ENCODE data around the gene SORL1. TPM values are rescaled to one million over a fixed set of nuclear protein-coding genes. Genes with fewer than 3 reads are reported as not detected.

Gene SORL1
- total RNA-seq, 6 experiments from 2014 or later, result 0.19 to 0.48 (median 0.36) TPM

DNA sequence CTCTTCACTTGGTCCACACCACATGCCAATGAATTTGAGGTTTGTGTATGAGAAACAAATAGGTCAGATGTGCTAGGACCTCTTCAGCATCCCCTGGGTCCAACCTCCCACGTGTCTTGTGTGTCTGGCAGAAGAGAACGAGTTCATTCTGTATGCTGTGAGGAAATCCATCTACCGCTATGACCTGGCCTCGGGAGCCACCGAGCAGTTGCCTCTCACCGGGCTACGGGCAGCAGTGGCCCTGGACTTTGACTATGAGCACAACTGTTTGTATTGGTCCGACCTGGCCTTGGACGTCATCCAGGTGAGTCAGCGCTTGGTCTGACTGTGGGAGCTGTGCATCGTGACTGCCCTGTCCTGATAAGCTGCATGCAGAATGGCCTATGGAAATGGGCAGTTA is 101.7 kb downstream of the SORL1 start:
- no peak for DNase-seq
- Mint-ChIP-seq H3K36me3 (ENCODE audit: low read depth) (no peaks in the 10 kb centered on the region), H3K27me3 (ENCODE audit: insufficient read depth) (peaks cover 41% of the 10 kb centered on the region), H3K27ac (no peak overlapping the region), H3K4me1 (ENCODE audit: low read depth) (peaks cover 4% of the 10 kb centered on the region; the same call in 1 of the 2 replicates), H3K9me3 (no peaks in the 10 kb centered on the region), H3K4me3 (no peak overlapping the region)
- no peak for TF ChIP-seq CTCF (IDR thresholded peaks at IDR 0.05)

DNA sequence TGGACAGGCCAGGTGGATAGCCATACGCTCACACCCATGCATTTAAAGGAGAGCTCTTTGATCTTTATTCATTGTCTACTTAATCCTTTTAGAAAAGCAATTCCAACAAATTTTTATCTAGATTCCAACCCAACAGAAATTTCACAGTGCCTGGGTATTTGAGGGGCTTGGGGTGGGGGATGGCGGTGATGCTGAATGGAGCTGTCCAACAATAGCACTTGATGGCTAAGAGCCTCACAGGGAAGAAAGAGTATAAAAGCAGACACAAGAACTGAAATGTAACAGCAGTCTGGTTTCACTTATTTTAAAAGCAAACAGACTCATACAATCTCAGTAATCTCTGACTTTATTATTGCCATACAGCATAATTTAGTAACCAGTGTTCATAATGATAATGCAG is 102.4 kb downstream of the SORL1 start:
- H3K9me3 Mint-ChIP-seq, result no peaks in the 10 kb centered on the region
- H3K36me3 Mint-ChIP-seq (ENCODE audit: low read depth), result no peaks in the 10 kb centered on the region
- H3K4me3 Mint-ChIP-seq, result no peak overlapping the region
- no peak for TF ChIP-seq CTCF (IDR thresholded peaks at IDR 0.05)
- DNase-seq, result no peak
- H3K27me3 Mint-ChIP-seq (ENCODE audit: insufficient read depth), result peaks cover 42% of the 10 kb centered on the region
- no peak overlapping the region for H3K27ac Mint-ChIP-seq
- peaks cover 4% of the 10 kb centered on the region; the same call in 1 of the 2 replicates for H3K4me1 Mint-ChIP-seq (ENCODE audit: low read depth)

DNA sequence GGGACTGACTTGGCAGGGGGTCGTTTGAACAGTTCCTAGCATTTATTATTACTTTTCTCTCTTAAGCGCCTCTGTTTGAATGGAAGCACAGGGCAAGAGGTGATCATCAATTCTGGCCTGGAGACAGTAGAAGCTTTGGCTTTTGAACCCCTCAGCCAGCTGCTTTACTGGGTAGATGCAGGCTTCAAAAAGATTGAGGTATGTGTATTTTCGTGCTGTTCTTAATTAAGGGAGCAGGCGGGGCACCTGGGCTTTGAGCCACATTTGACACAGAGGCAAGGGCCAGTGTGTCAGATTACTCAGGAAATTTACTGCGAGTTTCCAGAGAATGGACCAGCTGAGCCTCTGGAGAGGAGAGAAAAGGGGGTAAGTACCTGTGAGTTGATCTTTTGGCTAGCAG is 103.0 kb downstream of the SORL1 start:
- peaks cover 3% of the 10 kb centered on the region; the same call in 1 of the 2 replicates for H3K4me1 Mint-ChIP-seq (ENCODE audit: low read depth)
- peaks cover 46% of the 10 kb centered on the region for H3K27me3 Mint-ChIP-seq (ENCODE audit: insufficient read depth)
- no peaks in the 10 kb centered on the region for H3K9me3 Mint-ChIP-seq
- no peaks in the 10 kb centered on the region for H3K36me3 Mint-ChIP-seq (ENCODE audit: low read depth)
- no peak for TF ChIP-seq CTCF (IDR thresholded peaks at IDR 0.05)
- no peak overlapping the region for H3K4me3 Mint-ChIP-seq
- DNase-seq, result no peak
- H3K27ac Mint-ChIP-seq, result no peak overlapping the region

GRCh38 chr11:121556937-121557336 is 104.8 kb downstream of the SORL1 start:
- Mint-ChIP-seq H3K9me3 (no peaks in the 10 kb centered on the region), H3K4me1 (ENCODE audit: low read depth) (no peaks in the 10 kb centered on the region), H3K4me3 (no peak overlapping the region), H3K27me3 (ENCODE audit: insufficient read depth) (peaks cover 47% of the 10 kb centered on the region), H3K36me3 (ENCODE audit: low read depth) (no peaks in the 10 kb centered on the region), H3K27ac (no peak overlapping the region)
- DNase-seq, result no peak
- no peak for TF ChIP-seq CTCF (IDR thresholded peaks at IDR 0.05)

GRCh38 chr11:121557348-121557747 is 105.2 kb downstream of the SORL1 start:
- Mint-ChIP-seq H3K36me3 (ENCODE audit: low read depth) (no peaks in the 10 kb centered on the region), H3K27ac (no peak overlapping the region), H3K27me3 (ENCODE audit: insufficient read depth) (peaks cover 47% of the 10 kb centered on the region), H3K9me3 (no peaks in the 10 kb centered on the region), H3K4me3 (no peak overlapping the region), H3K4me1 (ENCODE audit: low read depth) (no peaks in the 10 kb centered on the region)
- no peak for TF ChIP-seq CTCF (IDR thresholded peaks at IDR 0.05)
- no peak for DNase-seq

All from HFFc6 (cell line).